SU-DHL-6 (cell line): ENCODE data around the gene PCDHB12.
"Not testable (repeated sequence)": the region's sequence is repeated elsewhere in the genome, so short reads cannot be mapped to it uniquely, and the experiment has no call there.

ENCODE experiments used
- H2AFZ ChIP-seq: fragments of 200-600 bp; sonication (generic); 2 replicates; pipeline ENCODE4 v1.6.1; 2014; ENCODE audit warnings: low read depth, mild to moderate bottlenecking, moderate library complexity, mixed read lengths, antibody characterized with exemption, low read length; ENCODE audit not compliant: severe bottlenecking
- H3F3A ChIP-seq: fragments of 200-600 bp; shearing (Covaris generic); 2 replicates; pipeline ENCODE4 v1.6.0; 2016; ENCODE audit warnings: antibody characterized with exemption, mild to moderate bottlenecking; ENCODE audit not compliant: insufficient read depth
- H3K27ac ChIP-seq: fragments of 200-600 bp; sonication (generic); 2 replicates; pipeline ENCODE4 v1.5.1; 2016; ENCODE audit warnings: low read depth, mild to moderate bottlenecking, low read length, moderate library complexity, mixed read lengths
- H3K27me3 ChIP-seq: fragments of 200-600 bp; sonication (generic), shearing (Covaris generic); 2 replicates; pipeline ENCODE4 v1.6.0; 2014; ENCODE audit warnings: mild to moderate bottlenecking, low read length
- H3K36me3 ChIP-seq: fragments of 200-600 bp; sonication (generic); 2 replicates; pipeline ENCODE4 v1.6.1; 2014; ENCODE audit warnings: mild to moderate bottlenecking, low read length, mixed read lengths
- H3K4me2 ChIP-seq: fragments of 300-600, 200-600 bp; shearing (Covaris generic), sonication (generic); 2 replicates; pipeline ENCODE4 v1.6.0; 2014; ENCODE audit warnings: low read length, low read depth, mild to moderate bottlenecking; ENCODE audit not compliant: poor library complexity, severe bottlenecking
- H3K4me3 ChIP-seq: fragments of 200-600 bp; sonication (generic); 2 replicates; pipeline ENCODE4 v1.5.1; 2014; ENCODE audit warnings: antibody characterized with exemption, low read length, mild to moderate bottlenecking, mixed read lengths; ENCODE audit not compliant: insufficient read depth, poor library complexity, severe bottlenecking
- H3K79me2 ChIP-seq: fragments of 200-600 bp; sonication (generic); 2 replicates; pipeline ENCODE4 v1.6.1; 2014; ENCODE audit warnings: mild to moderate bottlenecking, low read length, moderate library complexity; ENCODE audit not compliant: insufficient read depth
- H3K9ac ChIP-seq: fragments of 200-600 bp; sonication (generic); 2 replicates; pipeline ENCODE4 v1.7.0; 2014; ENCODE audit warnings: mild to moderate bottlenecking, low read length
- H3K9me2 ChIP-seq: fragments of 200-600 bp; sonication (generic); replicated peaks from 2 replicates; pipeline ENCODE4 v1.6.1; 2014; ENCODE audit warnings: low read length; ENCODE audit not compliant: insufficient read depth
- H3K9me3 ChIP-seq: fragments of 200-600 bp; sonication (generic); 2 replicates; pipeline ENCODE4 v1.6.1; 2014; ENCODE audit warnings: low read length, mixed read lengths; ENCODE audit not compliant: insufficient read depth
- H4K20me1 ChIP-seq: fragments of 200-600 bp; sonication (generic); 2 replicates; pipeline ENCODE4 v1.6.1; 2014; ENCODE audit warnings: low read depth, mild to moderate bottlenecking, antibody characterized with exemption, low read length, moderate library complexity, mixed read lengths
- CTCF ChIP-seq: fragments of 200-600 bp; sonication (generic); IDR thresholded peaks from one replicate; pipeline ENCODE4 v1.5.1; 2017; ENCODE audit warnings: antibody characterized with exemption, mild to moderate bottlenecking, low read length, moderate library complexity; ENCODE audit not compliant: insufficient read depth, poor library complexity, severe bottlenecking
- EZH2phosphoT487 ChIP-seq: fragments of 200-600 bp; sonication (generic), shearing (Covaris generic); conservative IDR thresholded peaks from 2 replicates; pipeline ENCODE4 v1.6.1; 2018; ENCODE audit warnings: mild to moderate bottlenecking, antibody characterized with exemption, low read length, moderate library complexity, mixed read lengths

Gene PCDHB12

GRCh38 chr5:141236516-141237313 is 28.2 kb downstream of the PCDHB12 start:
- no peaks in the 10 kb centered on the region for H3K9me3 ChIP-seq
- TF ChIP-seq CTCF (no peak), EZH2phosphoT487 (no peak)
- no peaks in the 10 kb centered on the region for H3K36me3 ChIP-seq
- no peak overlapping the region for H3K27ac ChIP-seq
- no peaks in the 10 kb centered on the region for H3K79me2 ChIP-seq
- no peaks in the 10 kb centered on the region for H3K27me3 ChIP-seq
- no peak overlapping the region for H3K4me3 ChIP-seq
- H3K9ac ChIP-seq: no peak overlapping the region
- H2AFZ ChIP-seq: no peak overlapping the region
- no peak overlapping the region for H3K4me2 ChIP-seq
- H4K20me1 ChIP-seq: no peaks in the 10 kb centered on the region
- no peaks in the 10 kb centered on the region for H3F3A ChIP-seq
- no peaks in the 10 kb centered on the region for H3K9me2 ChIP-seq

GRCh38 chr5:141241496-141241895 is 33.0 kb downstream of the PCDHB12 start:
- H4K20me1 ChIP-seq: no peaks in the 10 kb centered on the region
- no peaks in the 10 kb centered on the region for H3K27me3 ChIP-seq
- no peaks in the 10 kb centered on the region for H3K79me2 ChIP-seq
- no peaks in the 10 kb centered on the region for H3K36me3 ChIP-seq
- TF ChIP-seq CTCF: no peak
- no peak for TF ChIP-seq EZH2phosphoT487
- no peaks in the 10 kb centered on the region for H3K9me2 ChIP-seq
- no peak overlapping the region for H3K27ac ChIP-seq
- H3K4me3 ChIP-seq: no peak overlapping the region
- H3K4me2 ChIP-seq: no peak overlapping the region
- no peaks in the 10 kb centered on the region for H3F3A ChIP-seq
- no peak overlapping the region for H2AFZ ChIP-seq
- H3K9ac ChIP-seq: no peak overlapping the region
- H3K9me3 ChIP-seq: peaks cover 13% of the 10 kb centered on the region; the same call in 1 of the 2 replicates

GRCh38 chr5:141245250-141245717 is 36.8 kb downstream of the PCDHB12 start, which contains the start of gene PCDHB15:
Gene PCDHB15, plus strand, starts transcription at chr5:141245395. Its CDS starts 184 bp downstream, at chr5:141245579.
- Histone ChIP-seq H3K36me3 (no peaks in the 10 kb centered on the region), H3K9ac (no peak within 1 kb of the TSS), H3K4me3 (no peak within 1 kb of the TSS), H3K79me2 (no peaks in the 10 kb centered on the region), H3K9me3 (peaks cover 14% of the 10 kb centered on the region; the same call in 1 of the 2 replicates), H4K20me1 (no peaks in the 10 kb centered on the region), H3F3A (no peaks in the 10 kb centered on the region), H3K9me2 (no peaks in the 10 kb centered on the region), H2AFZ (no peak within 1 kb of the TSS), H3K27ac (no peak within 1 kb of the TSS), H3K27me3 (no peaks in the 10 kb centered on the region), H3K4me2 (no peak within 1 kb of the TSS)
- TF ChIP-seq CTCF: no peak

GRCh38 chr5:141246971-141247370 is 38.5 kb downstream of the PCDHB12 start:
- not testable (repeated sequence) for H3F3A ChIP-seq, H3K36me3 ChIP-seq, H3K27ac ChIP-seq, H3K79me2 ChIP-seq, H3K4me3 ChIP-seq, H4K20me1 ChIP-seq, H3K4me2 ChIP-seq, H2AFZ ChIP-seq, H3K9me2 ChIP-seq, H3K9ac ChIP-seq, H3K27me3 ChIP-seq
- peaks cover 30% of the 10 kb centered on the region; the same call in 1 of the 2 replicates for H3K9me3 ChIP-seq

- H2AFZ ChIP-seq, H4K20me1 ChIP-seq, H3K36me3 ChIP-seq, H3K27ac ChIP-seq, H3K27me3 ChIP-seq, H3K4me2 ChIP-seq, H3K9ac ChIP-seq, H3K4me3 ChIP-seq, H3K79me2 ChIP-seq, H3F3A ChIP-seq, H3K9me2 ChIP-seq: not testable (repeated sequence)
- peaks cover 30% of the 10 kb centered on the region; the same call in 1 of the 2 replicates for H3K9me3 ChIP-seq
Measured at GRCh38 chr5:141247434-141247833, 38.9 kb downstream of the PCDHB12 start.
